H9 (cell line): ENCODE data around the gene ECSIT. TPM values are rescaled to one million over a fixed set of nuclear protein-coding genes. Genes with fewer than 3 reads are reported as not detected.

Experiments used
- DNase-seq: peaks from one replicate; pipeline ENCODE4 v3.0.0-alpha.2; 2017
- H2AFZ ChIP-seq: one replicate; pipeline ENCODE4 v1.6.1; 2013; ENCODE audit warnings: mild to moderate bottlenecking, low read length, control low read depth, moderate library complexity
- H2AK5ac ChIP-seq: 2 replicates; pipeline ENCODE4 v1.6.1; 2013; ENCODE audit warnings: low read length, control low read depth, mixed read lengths; ENCODE audit not compliant: insufficient read length
- H2BK120ac ChIP-seq: one replicate; pipeline ENCODE4 v1.6.1; 2013; ENCODE audit warnings: low read depth, mild to moderate bottlenecking, low read length, control low read depth, inconsistent platforms; ENCODE audit not compliant: poor library complexity, severe bottlenecking
- H2BK12ac ChIP-seq: 2 replicates; pipeline ENCODE4 v1.6.1; 2013; ENCODE audit warnings: low read length, control low read depth, mixed read lengths, low read depth; ENCODE audit not compliant: insufficient read length
- H2BK15ac ChIP-seq: 2 replicates; pipeline ENCODE4 v1.6.1; 2013; ENCODE audit warnings: low read depth, low read length, control low read depth
- H2BK20ac ChIP-seq: one replicate; pipeline ENCODE4 v1.6.1; 2013; ENCODE audit warnings: low read depth, mild to moderate bottlenecking, low read length, control low read depth, inconsistent platforms; ENCODE audit not compliant: poor library complexity, severe bottlenecking
- H2BK5ac ChIP-seq: 2 replicates; pipeline ENCODE4 v1.6.1; 2013; ENCODE audit warnings: low read length, control low read depth, mixed read lengths; ENCODE audit not compliant: insufficient read length
- H3K14ac ChIP-seq: 2 replicates; pipeline ENCODE4 v1.6.1; 2013; ENCODE audit warnings: low read length, control low read depth; ENCODE audit not compliant: insufficient read depth
- H3K18ac ChIP-seq: 2 replicates; pipeline ENCODE4 v1.6.1; 2013; ENCODE audit warnings: low read depth, mild to moderate bottlenecking, mixed read lengths, low read length, control low read depth; ENCODE audit not compliant: insufficient read length
- H3K23ac ChIP-seq: 2 replicates; pipeline ENCODE4 v1.6.1; 2013; ENCODE audit warnings: low read length, control low read depth, mixed read lengths, low read depth; ENCODE audit not compliant: insufficient read length
- H3K23me2 ChIP-seq: 2 replicates; pipeline ENCODE4 v1.6.1; 2013; ENCODE audit warnings: low read depth, mild to moderate bottlenecking, mixed read lengths, low read length, control low read depth; ENCODE audit not compliant: insufficient read length, poor library complexity, severe bottlenecking
- H3K27ac ChIP-seq: 2 replicates; pipeline ENCODE4 v1.5.1; 2013; ENCODE audit warnings: low read length, control low read depth, mixed read lengths, low read depth; ENCODE audit not compliant: insufficient read length
- H3K27me3 ChIP-seq: 2 replicates; pipeline ENCODE4 v1.6.1; 2013; ENCODE audit warnings: low read length, control low read depth, inconsistent platforms; ENCODE audit not compliant: insufficient read depth
- H3K4ac ChIP-seq: 2 replicates; pipeline ENCODE4 v1.6.1; 2013; ENCODE audit warnings: low read depth, mild to moderate bottlenecking, control low read depth, inconsistent platforms, low read length, moderate library complexity
- H3K4me1 ChIP-seq: 2 replicates; pipeline ENCODE4 v1.6.1; 2013; ENCODE audit warnings: low read length, control low read depth, inconsistent platforms; ENCODE audit not compliant: insufficient read depth
- H3K4me2 ChIP-seq: 2 replicates; pipeline ENCODE4 v1.6.1; 2013; ENCODE audit warnings: low read length, control low read depth, mixed read lengths; ENCODE audit not compliant: insufficient read length, insufficient read depth
- H3K56ac ChIP-seq: 2 replicates; pipeline ENCODE4 v1.6.1; 2013; ENCODE audit warnings: low read depth, mild to moderate bottlenecking, mixed read lengths, low read length, control low read depth; ENCODE audit not compliant: insufficient read length
- H3K79me1 ChIP-seq: 2 replicates; pipeline ENCODE4 v1.6.1; 2013; ENCODE audit warnings: low read depth, mild to moderate bottlenecking, moderate library complexity, low read length, control low read depth, inconsistent platforms; ENCODE audit not compliant: insufficient read depth, poor library complexity, severe bottlenecking
- H3K79me2 ChIP-seq: 2 replicates; pipeline ENCODE4 v1.6.1; 2013; ENCODE audit warnings: low read length, control low read depth, inconsistent platforms; ENCODE audit not compliant: insufficient read depth
- H3K9ac ChIP-seq: 2 replicates; pipeline ENCODE4 v1.6.1; 2013; ENCODE audit warnings: low read length, control low read depth, mixed read lengths; ENCODE audit not compliant: insufficient read length; ENCODE audit errors: extremely low read depth
- H3K9me3 ChIP-seq: one replicate; pipeline ENCODE4 v1.6.1; 2013; ENCODE audit warnings: low read depth, low read length, inconsistent platforms; ENCODE audit not compliant: control insufficient read depth
- H3T11ph ChIP-seq: one replicate; pipeline ENCODE4 v1.6.1; 2013; ENCODE audit warnings: mild to moderate bottlenecking, low read length, control low read depth, inconsistent platforms
- H4K20me1 ChIP-seq: one replicate; pipeline ENCODE4 v1.6.1; 2013; ENCODE audit not compliant: control insufficient read depth, insufficient read length, insufficient read depth
- H4K5ac ChIP-seq: 2 replicates; pipeline ENCODE4 v1.6.1; 2013; ENCODE audit warnings: low read depth, mild to moderate bottlenecking, mixed read lengths, low read length, control low read depth; ENCODE audit not compliant: insufficient read length
- H4K8ac ChIP-seq: replicated peaks from 2 replicates; pipeline ENCODE4 v1.6.1; 2013; ENCODE audit warnings: low read length, control low read depth, mixed read lengths, low read depth; ENCODE audit not compliant: insufficient read length
- H4K91ac ChIP-seq: 2 replicates; pipeline ENCODE4 v1.6.1; 2013; ENCODE audit warnings: low read depth, mild to moderate bottlenecking, moderate library complexity, mixed read lengths, low read length, control low read depth; ENCODE audit not compliant: insufficient read length
- H3K27ac Mint-ChIP-seq, 3 experiments: 2 replicates in 2 of 3; 3 replicates in 1 of 3; pipeline ENCODE4 v1.8.0; 2020 to 2021; ENCODE audit warnings: mixed read lengths in 3 of 3, mild to moderate bottlenecking in 1 of 3, moderate library complexity in 1 of 3
- H3K27me3 Mint-ChIP-seq: 2 replicates; pipeline ENCODE4 v1.8.0; 2021; ENCODE audit warnings: low read depth, mild to moderate bottlenecking, moderate library complexity, mixed read lengths
- H3K36me3 Mint-ChIP-seq, 3 experiments: 2 replicates in 2 of 3; 3 replicates in 1 of 3; pipeline ENCODE4 v1.8.0; 2020 to 2021; ENCODE audit warnings: low read depth in 3 of 3, mixed read lengths in 3 of 3; ENCODE audit not compliant: insufficient read depth in 1 of 3
- H3K4me1 Mint-ChIP-seq, 2 experiments: 2 replicates each; pipeline ENCODE4 v1.8.0; 2020; ENCODE audit warnings: mixed read lengths in 2 of 2
- H3K4me3 Mint-ChIP-seq, 2 experiments: 2 replicates in 1 of 2; 3 replicates in 1 of 2; pipeline ENCODE4 v1.8.0; 2020 to 2021; ENCODE audit warnings: mild to moderate bottlenecking in 2 of 2, mixed read lengths in 2 of 2, moderate library complexity in 1 of 2
- H3K9me3 Mint-ChIP-seq, 2 experiments: 2 replicates in 1 of 2; 3 replicates in 1 of 2; pipeline ENCODE4 v1.8.0; 2020; ENCODE audit warnings: mild to moderate bottlenecking in 2 of 2, mixed read lengths in 2 of 2, moderate library complexity in 1 of 2
- WGBS: extraction: QIAGEN DNeasy Blood & Tissue Kit; methylation state at CpG from one replicate; pipeline ENCODE4 v1.1.7; 2013; ENCODE audit warnings: missing lambda C conversion rate, low lambda C conversion rate, mixed read lengths; ENCODE audit not compliant: insufficient read length; ENCODE audit errors: extremely low coverage; 5-methylcytosine and 5-hydroxymethylcytosine counted together
- total RNA-seq: library from RNA; stranded (reverse); gene quantifications from 2 replicates; pipeline ENCODE4 v1.2.1, GENCODE V29; 2021
- TF ChIP-seq, protein P1 (sequence below): fragments of 200-600 bp; sonication (generic); conservative IDR thresholded peaks from 3 replicates; pipeline ENCODE4 v1.8.0; 2021; ENCODE audit warnings: antibody characterized with exemption, mild to moderate bottlenecking

Gene ECSIT
- total RNA-seq, 1 experiment from 2014 or later, result 42.4 TPM

DNA sequence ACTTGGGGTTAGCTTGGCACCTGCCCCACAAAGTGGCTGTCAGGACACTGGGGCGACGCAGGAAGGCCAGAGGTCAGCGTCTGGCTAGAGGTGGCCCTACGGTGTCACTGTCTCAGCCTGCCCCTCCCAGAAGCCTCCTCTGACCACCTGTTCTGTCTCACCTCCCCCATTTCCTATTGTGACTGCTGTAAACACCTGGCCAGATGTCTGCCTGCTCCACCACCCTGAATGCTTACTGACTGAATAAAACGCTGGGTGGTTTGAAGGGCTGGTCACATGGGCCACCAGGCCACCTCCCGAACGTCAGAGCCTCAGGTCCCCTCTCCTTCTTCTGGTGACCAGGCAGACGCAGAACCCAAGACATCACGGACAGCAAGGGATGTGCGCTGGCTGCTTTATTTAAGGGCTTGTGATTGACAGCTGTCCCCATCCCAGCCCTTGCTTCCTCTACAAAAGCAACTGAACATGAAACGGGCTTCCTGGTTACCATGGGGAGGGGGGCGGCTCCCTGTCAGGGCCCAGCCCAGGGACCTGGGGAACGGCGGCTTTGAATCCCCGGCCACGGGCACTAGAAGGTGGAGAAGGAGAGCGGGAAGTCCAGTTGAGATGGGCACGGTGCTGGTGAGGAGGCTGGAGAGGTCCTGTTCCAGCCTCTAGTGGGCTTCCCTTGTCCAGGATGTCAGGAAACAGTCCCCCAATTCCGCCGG is 23.9 kb upstream of the ECSIT start:
- DNase-seq, result no peak
- no peak overlapping the region for H3K23ac ChIP-seq
- H2AK5ac ChIP-seq, result no peak overlapping the region
- H3K4me2 ChIP-seq, result no peak overlapping the region
- Mint-ChIP-seq H3K36me3 (peaks cover 15 to 37% (median 29%) of the 10 kb centered on the region in 3 experiments; a peak in 6 of 7 replicates), H3K9me3 (no peaks in the 10 kb centered on the region), H3K27ac (peak overlapping the region in 1 of 3 experiments; percentile 44; a peak in 1 of 7 replicates), H3K27me3 (no peaks in the 10 kb centered on the region), H3K4me1 (peaks cover 1% of the 10 kb centered on the region in 2 experiments), H3K4me3 (no peak overlapping the region)
- TF ChIP-seq, protein P1, sequence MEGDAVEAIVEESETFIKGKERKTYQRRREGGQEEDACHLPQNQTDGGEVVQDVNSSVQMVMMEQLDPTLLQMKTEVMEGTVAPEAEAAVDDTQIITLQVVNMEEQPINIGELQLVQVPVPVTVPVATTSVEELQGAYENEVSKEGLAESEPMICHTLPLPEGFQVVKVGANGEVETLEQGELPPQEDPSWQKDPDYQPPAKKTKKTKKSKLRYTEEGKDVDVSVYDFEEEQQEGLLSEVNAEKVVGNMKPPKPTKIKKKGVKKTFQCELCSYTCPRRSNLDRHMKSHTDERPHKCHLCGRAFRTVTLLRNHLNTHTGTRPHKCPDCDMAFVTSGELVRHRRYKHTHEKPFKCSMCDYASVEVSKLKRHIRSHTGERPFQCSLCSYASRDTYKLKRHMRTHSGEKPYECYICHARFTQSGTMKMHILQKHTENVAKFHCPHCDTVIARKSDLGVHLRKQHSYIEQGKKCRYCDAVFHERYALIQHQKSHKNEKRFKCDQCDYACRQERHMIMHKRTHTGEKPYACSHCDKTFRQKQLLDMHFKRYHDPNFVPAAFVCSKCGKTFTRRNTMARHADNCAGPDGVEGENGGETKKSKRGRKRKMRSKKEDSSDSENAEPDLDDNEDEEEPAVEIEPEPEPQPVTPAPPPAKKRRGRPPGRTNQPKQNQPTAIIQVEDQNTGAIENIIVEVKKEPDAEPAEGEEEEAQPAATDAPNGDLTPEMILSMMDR, result no peak
- peaks cover 6% of the 10 kb centered on the region; the same call in 1 of the 2 replicates for H3K79me2 ChIP-seq
- no peak overlapping the region for H3K27ac ChIP-seq
- no peak overlapping the region for H2BK120ac ChIP-seq
- H2BK12ac ChIP-seq, result no peak overlapping the region
- no peak overlapping the region for H3K9ac ChIP-seq
- H2BK20ac ChIP-seq, result no peak overlapping the region
- no peaks in the 10 kb centered on the region for H3K27me3 ChIP-seq
- H3K4ac ChIP-seq, result no peak overlapping the region
- H3K4me1 ChIP-seq, result no peaks in the 10 kb centered on the region
- H4K20me1 ChIP-seq, result no peaks in the 10 kb centered on the region
- no peaks in the 10 kb centered on the region for H3K9me3 ChIP-seq
- no peak overlapping the region for H2AFZ ChIP-seq
- no CpG with 5 or more reads among the region's 20 CpGs for WGBS
- H3K14ac ChIP-seq, result no peak overlapping the region
- H3K23me2 ChIP-seq, result no peaks in the 10 kb centered on the region
- H3T11ph ChIP-seq, result no peak overlapping the region
- no peak overlapping the region for H2BK5ac ChIP-seq
- H3K56ac ChIP-seq, result no peak overlapping the region
- peaks cover 2% of the 10 kb centered on the region for H3K79me1 ChIP-seq
- no peak overlapping the region for H2BK15ac ChIP-seq
- H3K18ac ChIP-seq, result no peak overlapping the region
- no peak overlapping the region for H4K91ac ChIP-seq
- H4K5ac ChIP-seq, result no peak overlapping the region
- no peak overlapping the region for H4K8ac ChIP-seq
